ENCODE results near the gene IFI44.

DNA sequence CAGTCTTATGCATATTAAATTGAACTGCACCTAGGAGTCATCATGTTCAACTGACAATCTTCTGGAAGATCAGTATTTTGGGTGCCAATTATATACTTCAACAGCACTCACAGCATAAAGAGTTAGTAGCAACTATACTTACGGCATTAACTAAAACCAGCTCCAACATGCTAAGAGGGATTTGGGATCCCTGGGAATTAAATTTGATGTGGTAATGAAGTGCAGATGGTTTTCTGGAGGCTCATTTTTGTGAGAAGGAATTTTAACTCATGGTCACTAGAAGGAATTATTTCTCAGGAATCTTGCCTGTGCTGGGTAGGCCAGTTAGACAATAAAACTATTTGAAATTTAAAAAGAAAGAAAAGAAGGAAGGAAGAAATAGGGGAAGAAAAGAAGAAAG lies 18.3 kb downstream of the IFI44 start:
- TF ChIP-seq, protein P1, sequence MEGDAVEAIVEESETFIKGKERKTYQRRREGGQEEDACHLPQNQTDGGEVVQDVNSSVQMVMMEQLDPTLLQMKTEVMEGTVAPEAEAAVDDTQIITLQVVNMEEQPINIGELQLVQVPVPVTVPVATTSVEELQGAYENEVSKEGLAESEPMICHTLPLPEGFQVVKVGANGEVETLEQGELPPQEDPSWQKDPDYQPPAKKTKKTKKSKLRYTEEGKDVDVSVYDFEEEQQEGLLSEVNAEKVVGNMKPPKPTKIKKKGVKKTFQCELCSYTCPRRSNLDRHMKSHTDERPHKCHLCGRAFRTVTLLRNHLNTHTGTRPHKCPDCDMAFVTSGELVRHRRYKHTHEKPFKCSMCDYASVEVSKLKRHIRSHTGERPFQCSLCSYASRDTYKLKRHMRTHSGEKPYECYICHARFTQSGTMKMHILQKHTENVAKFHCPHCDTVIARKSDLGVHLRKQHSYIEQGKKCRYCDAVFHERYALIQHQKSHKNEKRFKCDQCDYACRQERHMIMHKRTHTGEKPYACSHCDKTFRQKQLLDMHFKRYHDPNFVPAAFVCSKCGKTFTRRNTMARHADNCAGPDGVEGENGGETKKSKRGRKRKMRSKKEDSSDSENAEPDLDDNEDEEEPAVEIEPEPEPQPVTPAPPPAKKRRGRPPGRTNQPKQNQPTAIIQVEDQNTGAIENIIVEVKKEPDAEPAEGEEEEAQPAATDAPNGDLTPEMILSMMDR (IDR thresholded peaks at IDR 0.05; ENCODE audit: extremely low read depth in 1 of 2, insufficient read depth in 1 of 2, low read depth in 1 of 2, low read length in 2 of 2), result no peak
- TF ChIP-seq EZH2 (IDR thresholded peaks at IDR 0.05; ENCODE audit: borderline replicate concordance, low read depth, low read length, severe bottlenecking) (no peak), POLR2A (IDR thresholded peaks at IDR 0.05; ENCODE audit: low read depth, low read length) (no peak), FOS (IDR thresholded peaks at IDR 0.05; ENCODE audit: borderline replicate concordance, insufficient read depth, low read length) (no peak), MYC (IDR thresholded peaks at IDR 0.05; ENCODE audit: low read depth, low read length) (no peak), POLR2AphosphoS5 (IDR thresholded peaks at IDR 0.05; ENCODE audit: insufficient read depth, low read depth, low read length) (no peak), JUN (IDR thresholded peaks at IDR 0.05; ENCODE audit: borderline replicate concordance, insufficient read depth, insufficient read length, low read depth) (no peak)
- TF ChIP-seq, protein P2, sequence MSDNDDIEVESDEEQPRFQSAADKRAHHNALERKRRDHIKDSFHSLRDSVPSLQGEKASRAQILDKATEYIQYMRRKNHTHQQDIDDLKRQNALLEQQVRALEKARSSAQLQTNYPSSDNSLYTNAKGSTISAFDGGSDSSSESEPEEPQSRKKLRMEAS (IDR thresholded peaks at IDR 0.05; ENCODE audit: insufficient read depth, insufficient read length), result no peak

Data from endothelial cell of umbilical vein (primary cell).